ENCODE data around the gene PUM1.

Gene PUM1

DNA sequence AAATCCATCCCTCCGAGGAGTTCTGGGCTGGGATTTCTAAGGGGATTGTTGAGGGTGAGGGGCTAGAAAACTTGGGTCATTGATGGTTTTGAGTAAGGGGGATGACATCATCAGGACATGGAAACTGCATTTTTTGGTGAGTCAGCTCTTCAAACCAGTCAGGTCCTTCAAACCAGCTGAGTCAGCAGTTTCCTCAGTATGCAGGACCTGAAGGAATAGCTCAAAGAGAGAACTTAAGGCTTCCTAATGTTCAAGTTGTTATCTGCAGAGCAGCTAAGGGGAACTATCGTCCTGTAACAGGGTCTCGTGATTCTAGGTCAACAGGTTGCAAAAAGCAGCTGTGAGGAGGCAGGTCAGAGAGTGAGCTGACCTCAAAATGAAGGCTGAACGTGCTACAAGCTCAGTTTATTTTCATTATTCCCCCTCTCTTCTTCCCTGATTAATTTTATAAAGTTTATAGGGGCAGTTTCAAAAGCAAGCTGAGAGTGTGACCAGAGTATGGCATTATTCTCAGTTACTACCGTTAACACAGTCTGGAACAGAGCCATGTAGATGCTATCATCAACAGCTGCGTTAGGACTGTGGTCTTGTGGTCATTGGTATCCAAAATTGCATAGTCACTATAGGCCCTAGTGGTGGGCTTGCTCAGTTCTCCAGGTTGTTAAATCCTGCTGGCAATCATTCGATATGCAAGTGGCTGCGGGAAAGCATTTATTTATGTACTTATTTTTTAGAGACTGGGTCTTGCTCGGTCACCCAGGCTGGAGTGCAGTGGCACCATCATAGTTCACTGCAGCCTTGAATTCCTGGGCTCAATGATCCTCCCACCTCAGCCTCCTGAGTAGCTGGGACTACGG lies 146.3 kb downstream of the PUM1 start:
- no peak for DNase-seq

GRCh38 chr1:30916296-30916695 lies 149.2 kb downstream of the PUM1 start:
- no peak for DNase-seq

DNA sequence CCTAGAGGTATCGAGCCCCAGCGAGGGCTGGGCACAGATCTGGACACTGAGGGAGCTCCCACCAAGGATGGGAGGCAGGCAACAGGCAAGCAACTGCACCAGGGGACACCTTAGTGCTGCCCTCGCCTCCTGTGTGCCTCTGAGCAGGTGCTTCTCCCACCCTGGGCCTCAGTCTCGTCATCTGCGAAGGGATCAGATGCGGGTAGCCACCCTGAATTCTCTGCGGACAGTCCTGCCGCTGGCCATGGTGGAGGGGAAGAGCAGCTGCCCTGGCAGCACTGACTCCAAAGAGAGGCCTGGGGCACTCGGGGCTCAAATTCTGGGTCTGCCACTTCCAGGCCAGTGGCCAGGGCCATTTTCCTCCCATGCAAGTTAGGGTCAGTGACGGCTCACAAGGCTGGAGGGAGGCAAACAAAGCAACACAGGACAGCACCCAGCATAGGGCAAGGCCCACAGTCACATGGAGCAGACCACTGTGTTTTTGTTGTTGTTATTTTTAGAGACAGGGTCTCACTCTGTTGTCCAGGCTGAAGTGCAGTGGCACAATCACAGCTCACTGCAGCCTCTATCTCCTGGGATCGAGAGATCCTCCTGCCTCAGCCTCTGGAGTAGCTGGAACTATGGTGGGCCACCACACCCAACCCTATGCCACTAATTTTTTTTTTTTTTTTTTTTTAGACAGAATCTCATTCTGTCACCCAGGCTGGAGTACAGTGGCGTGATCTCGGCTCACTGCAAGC lies 149.9 kb downstream of the PUM1 start:
- DNase-seq, result no peak

DNA sequence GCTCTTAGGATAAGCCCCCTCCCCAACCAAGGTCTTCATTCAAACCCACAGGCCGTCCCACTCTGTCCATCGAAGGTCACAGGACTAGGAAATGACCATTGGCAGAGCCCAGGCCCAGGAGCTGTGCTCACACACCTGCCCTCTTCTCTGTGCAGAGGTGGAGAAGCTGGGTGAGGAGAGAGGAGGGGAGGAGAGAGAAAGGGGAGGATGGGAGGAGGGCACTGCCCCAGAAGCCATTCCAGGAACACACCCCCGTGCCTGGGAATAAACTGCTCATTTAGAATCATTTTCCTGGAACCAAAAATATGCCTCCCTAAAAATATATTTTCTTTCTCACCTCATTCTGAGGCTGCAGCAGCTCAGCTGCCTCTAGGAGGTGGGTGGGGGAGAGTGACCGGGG lies 150.6 kb downstream of the PUM1 start:
- DNase-seq, result no peak

- DNase-seq, result no peak
Measured at GRCh38 chr1:30914587-30914922, 151.0 kb downstream of the PUM1 start.

DNA sequence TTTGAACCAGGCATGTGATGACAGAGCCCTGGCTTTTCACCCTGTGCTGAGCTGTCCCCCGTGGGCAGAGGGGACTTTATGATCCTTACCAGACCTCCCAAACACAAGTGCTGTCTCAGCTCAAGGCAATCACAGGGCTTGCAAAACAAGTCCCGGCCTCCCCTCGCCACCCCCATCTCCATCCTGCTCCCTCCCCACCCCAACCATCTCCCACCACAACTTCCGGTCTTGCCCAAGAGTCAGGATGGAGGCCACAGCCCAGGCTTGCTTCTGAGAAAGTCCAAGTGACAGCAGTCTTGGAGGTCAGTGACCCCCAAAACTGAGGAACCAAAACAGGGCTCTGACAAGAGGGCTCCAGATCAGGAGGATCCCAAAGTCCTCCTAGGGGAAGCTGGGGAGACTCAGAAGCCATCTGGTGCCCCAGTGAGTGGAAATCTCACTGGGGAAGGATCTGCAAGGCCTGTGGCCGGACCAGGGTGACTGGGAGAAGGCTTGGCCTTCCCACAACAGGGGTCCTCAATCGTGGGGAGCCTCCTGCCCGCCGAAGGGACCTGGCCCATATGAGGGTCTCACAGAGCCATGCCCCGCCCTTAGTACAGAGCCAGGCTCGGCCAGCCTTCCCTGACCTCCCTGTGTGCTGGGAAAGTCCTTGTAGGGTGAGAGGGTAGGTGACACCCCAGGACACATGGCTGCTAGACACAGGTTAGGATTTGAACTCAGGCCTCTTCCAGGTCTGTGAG lies 152.4 kb downstream of the PUM1 start:
- no peak for DNase-seq

DNA sequence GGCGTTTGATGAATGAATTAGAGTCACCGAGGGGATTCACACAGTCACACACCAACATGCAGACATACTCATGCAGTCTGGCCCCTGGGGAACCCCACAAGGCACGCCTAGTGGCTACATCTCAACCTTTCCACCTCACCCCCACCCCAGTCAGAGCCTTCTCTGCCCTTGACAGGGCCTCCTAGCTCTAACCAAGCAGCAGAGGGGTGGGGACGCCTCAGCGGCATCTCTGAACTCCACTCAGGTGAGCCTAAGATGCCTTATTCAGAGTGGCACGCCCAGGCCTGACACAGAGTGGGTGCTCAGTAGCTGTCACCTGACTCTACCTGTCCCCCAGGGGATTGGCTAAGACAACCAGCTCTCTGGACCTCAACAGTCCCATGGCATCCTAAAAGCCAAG lies 153.3 kb downstream of the PUM1 start:
- no peak for DNase-seq

- DNase-seq, result peak; percentile 49
Measured at GRCh38 chr1:30911059-30911954, 154.2 kb downstream of the PUM1 start.

DNA sequence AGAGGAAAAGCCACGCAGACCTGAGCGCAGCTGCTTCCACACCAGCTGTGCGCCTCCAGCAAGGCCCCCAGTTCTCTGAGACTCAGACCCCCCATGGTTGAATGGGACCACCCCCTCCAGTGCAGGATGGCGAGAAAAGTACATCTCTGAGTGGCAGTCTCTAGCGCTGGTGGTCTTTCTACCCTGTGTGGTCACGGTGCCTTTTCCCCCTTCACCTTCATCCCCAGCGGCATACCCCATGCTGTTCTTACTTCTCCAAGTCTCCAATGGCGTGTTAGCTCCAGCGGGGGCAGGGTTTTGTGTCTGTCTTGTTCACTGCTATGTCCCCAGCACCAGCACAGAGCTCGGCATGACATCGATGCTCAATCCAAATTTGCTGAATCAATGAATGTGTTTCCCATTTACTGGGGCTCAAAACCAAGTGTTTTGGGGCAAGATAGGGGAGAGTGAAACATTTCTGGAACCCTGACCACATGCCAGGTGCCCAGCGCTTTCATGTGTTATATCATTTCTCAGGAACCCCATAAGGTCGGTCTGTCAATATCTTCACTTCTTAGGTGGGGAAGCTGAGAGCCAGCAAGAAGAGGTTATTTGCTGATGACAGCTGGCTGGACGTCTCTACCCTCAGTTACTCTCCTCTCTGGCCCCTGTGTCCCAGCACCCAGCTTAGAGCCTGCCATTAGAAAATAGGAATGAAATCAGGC lies 156.0 kb downstream of the PUM1 start:
- DNase-seq, result no peak

DNA sequence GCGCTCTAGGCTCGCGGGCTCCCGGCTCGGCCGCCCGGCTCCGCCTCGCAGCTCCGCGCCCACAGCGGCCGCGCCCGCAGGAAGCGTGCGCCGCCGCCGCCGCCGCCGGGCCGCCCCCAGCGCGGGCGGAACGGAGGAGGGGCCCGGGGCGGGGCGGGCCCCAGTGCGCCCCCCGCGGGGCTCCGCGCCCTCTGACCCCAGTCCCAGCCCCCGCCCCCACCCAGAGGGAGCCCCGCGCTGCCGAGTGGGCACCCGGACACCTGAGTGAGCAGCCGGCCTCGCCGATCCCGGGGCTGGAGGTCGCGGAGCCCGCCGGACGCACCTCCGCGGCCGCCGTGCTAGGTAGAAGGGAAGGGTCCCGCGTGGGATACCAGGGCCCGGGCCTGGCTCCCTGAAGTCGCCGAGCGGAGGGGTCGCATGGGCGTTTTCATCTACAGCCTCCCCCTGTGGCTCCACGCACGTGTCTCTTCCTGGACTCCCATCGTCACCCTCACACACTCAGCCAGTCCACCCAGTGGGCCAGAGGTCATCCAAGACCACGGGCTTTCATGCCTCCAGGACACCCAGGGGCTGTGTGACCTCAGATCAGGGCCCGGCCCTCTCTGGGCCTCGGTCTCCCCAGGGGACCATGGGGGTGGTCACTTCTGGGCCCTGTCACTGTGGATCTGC lies 156.7 kb downstream of the PUM1 start, which contains the start of gene SDC3:
Gene SDC3 (minus strand): TSS at position 63 of the 669 bp plus-strand sequence. CDS start 172 bp downstream, outside the sequence.
- DNase-seq, result peak; percentile 24

GRCh38 chr1:30908316-30908695 lies 157.2 kb downstream of the PUM1 start:
- no peak for DNase-seq

- no peak for DNase-seq
Measured at GRCh38 chr1:30907481-30908315, 157.8 kb downstream of the PUM1 start.

DNA sequence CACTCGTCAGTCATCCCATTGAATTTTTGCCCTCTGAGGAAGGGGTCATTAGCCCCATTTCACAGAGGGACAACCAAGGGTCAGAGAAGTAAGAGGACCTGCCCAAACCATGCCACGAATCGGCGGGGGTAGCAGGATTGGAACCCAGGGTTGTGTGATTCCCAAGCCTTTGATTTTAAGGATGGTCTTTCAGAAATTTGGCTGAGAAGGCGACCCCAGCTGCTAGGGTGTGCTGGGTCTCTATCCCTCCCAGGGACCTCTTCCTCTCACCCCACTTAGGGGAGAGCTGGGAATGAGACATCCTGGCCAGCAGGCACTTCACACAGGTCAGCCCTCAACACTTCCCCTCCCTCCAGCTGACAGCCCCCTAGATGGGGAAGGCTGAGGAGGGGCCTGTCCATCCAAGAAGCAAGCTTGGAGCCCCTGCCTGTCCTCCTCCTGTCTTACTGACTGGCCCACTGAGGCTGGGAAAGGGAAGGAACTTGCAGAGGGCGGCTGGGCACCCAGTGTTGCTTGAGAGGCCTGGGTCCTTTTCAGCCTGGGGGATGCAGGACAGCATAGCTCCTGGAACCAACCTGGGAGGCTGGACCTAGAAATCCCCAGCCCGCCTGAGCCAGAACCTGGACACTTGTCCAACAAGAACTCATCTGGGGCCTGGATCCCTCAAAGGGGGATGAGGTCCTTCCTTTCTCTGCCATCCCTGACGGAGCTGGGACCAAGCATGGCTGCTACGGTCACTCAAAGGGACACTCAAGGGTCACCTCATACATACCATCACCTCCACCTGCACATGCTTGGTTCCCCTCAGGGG lies 158.7 kb downstream of the PUM1 start:
- DNase-seq, result no peak

GRCh38 chr1:30905916-30906620 lies 159.4 kb downstream of the PUM1 start:
- no peak for DNase-seq

- no peak for DNase-seq
Measured at GRCh38 chr1:30905403-30905802, 160.1 kb downstream of the PUM1 start.

- DNase-seq, result no peak
Measured at GRCh38 chr1:30904962-30905335, 160.6 kb downstream of the PUM1 start.

GRCh38 chr1:30904191-30904961 lies 161.1 kb downstream of the PUM1 start:
- DNase-seq, result no peak
